NCI-H2107 treated with DMSO at 0.1 percent for 48 hours (cell line): Measurements from ENCODE around the gene LIPT2.

Experiments
- DNase-seq: peaks from one replicate; lab custom pipeline; 2025; ENCODE audit not compliant: unreplicated experiment; lab: John Stamatoyannopoulos, UW

LIPT2 gene

DNA sequence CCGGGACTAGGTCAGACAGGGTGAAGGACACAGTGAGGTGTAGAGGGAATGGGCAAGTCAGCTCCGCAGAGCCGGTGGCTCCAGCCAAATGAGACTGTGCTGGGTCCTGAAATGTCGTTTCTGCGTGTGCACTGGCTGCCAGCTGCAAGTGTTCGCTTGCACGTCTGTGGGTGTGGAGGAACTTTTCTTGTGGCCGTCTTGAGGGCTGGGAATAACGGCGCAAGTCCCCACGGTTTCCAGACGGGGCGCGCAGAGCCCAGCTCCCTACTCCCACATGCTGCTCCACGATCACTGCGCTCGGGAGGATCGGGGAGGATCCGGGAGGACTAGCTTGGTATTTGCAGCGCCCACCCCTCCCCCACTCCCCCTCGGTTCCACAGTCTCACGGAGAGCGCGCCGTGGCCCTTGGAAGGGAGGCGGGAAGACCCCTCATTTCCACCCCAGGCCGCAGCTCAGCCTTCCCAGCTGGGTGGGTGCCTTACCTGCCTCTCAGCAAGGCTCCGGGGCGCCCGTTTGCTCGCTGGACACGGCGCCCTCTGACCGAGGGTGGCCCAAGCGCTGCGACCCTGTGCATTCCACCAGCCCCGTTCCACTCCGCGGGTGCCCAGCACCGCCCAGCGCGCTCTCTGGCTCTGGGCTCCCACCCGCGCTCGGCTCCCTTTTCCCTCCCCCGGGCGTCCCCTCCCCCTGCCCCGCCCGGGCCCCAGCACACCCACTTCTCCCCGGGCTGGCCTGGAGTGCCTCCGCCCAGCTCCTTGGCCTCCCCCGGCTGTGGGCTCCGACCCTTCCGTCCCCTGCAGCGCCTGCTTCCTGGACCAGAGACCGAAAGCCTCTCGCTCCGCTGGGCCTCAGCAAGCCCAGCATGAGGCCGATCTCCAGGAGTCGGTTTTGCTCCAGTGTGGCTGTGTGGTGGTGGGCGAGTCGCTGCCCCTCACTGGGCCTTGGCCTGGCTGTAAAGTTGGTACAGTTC lies 26.3 kb downstream of the LIPT2 start, which contains the start of gene KCNE3:
KCNE3 (minus strand) TSS at position 634 of the 970 bp plus-strand sequence. CDS start 9,986 bp downstream, outside the sequence.
- no peak for DNase-seq

DNA sequence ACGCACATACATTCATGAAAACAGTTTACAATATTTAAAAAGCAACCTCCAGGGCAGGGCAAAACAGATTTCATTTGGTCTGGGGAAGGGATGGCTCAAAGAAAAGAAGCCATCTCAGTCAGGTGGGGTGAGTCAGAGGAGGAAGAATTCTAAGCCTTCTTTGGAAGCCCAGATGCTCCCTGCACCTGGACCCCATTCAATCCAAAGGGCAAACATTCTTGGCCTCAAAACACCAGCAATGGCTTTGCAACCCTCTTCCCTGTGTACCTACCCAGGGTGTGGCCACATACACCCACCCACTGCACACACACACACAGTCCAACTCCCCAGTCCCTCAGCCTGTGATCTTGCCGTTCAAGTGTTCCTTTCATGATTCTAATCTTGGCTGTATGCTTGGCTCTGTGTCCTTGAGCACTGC lies 28.2 kb downstream of the LIPT2 start:
- DNase-seq = no peak

DNA sequence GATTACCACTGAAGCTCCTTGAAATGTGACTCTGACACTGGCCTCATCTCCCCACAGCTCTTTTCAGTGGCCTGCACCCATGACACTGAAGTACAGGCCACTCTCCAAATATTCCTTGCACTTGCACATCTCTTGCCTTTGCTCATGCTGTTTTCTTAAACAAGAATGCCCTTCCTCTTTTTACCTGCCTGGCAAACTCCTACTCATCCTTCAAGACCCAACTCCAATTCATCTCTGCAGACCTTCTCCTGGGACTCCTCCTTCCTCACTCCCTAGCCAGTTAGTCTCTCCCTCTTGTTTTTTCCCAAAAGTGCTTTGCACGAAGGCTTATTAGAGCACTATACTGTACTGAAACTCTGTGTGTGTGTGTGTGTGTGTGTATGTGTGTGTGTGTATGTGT lies 28.8 kb downstream of the LIPT2 start:
- DNase-seq = no peak

DNA sequence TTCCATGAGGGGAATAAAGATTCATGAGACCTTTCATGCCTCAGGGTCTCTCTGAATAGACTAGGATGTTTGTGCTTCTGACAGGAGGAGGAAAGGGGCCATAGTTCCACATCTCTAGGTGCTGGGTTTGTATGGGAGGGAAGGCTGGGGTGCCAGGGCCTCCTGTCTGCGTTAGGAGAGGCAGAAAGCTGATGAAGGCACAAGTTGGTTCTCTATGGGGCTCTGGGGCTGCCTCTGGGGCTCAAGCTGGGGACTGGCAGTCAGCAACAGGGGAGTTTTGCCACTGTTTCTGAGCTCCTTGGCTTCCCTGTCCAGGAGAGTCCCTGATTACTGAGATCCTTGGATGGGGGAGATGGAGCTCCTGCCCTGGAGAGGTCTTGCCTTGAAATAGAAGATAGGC lies 30.3 kb downstream of the LIPT2 start:
- no peak for DNase-seq

DNA sequence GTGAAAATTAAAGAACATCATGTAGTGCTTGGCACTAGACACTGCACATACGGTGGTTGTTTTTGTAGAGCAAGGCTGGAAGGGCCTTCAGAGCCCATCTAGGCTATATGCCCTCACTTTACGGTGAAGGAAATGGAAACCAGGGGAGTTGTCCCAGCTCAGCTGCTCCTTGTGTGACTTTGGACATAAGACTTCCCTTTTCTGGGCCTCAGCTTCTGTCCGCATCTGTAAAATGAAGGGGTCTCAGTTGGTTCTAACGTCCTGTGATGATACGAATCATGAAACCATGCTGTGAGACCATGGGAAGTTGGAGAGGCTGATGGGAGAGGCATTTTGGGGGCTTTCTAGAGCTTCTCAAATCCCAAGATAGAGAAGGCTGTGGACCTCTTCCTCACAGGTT lies 30.9 kb downstream of the LIPT2 start:
- no peak for DNase-seq

DNA sequence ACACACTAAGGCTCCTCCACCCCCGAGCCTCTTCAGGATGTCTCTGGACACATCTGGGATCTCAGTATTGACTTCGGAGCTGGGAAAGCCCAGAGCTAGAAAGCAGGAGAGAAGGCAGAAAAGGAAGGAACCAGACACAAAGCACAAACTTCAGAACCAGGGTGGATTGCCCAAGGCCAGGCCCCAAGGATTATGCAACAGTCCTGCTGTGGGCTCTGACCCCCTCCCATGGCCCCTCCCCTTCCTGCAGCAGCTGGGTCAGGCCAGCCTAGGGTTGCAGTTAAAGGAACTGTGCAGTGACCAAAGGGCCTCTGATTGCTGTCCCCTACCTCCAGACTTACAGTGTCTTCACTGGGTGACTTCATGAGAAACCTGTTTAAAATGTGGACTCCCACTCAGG lies 31.5 kb downstream of the LIPT2 start:
- no peak for DNase-seq

DNA sequence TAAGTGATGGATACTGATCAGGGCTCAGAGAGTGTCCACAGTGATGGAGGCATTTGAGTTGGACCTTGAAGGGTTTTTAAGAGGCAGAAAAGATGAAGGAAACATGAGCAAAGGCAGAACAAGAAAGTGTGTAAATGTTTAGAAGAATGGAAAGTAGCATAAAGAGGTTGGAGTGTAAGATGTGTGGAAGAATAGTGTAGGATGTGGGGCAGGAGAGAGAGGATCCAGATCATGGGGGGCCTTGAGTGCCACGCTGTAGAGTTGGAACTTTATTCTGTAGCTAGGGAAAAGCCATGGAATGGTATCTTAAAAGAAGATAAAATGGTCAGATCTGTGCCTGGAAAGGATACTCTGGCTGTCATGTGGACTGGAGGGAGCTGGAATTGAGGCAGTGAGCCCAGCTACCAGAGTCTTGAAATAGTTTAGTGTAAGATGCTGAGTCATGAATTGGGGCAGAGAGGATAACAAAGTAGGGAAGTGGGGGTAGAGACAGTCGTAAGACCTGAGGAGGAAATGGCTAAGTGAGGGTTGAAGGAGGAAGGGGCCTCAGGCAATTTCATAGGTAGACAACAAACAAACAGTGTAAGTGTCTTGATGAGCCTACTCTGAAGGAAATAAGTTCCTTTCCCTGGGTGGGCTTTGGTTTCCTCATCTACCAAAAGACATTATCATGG lies 32.9 kb downstream of the LIPT2 start:
- DNase-seq = no peak

DNA sequence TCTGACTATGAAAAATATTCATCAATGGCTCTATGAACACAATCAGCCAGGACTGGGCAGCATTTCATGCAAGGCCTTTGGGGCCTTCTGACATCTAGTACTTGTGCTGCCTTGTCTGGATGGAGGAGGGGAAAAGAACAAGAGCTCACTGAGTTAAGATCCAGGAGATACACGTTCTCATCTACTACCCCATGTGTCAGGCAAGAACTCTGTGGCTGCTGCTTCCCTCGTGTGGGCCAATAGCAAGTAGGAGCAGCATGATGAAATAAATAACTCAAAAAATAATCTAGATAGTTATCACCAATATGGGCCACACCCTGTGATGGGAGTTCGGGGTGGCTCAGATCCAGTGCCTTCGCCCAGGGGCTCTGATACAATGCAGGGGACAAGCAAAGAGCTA lies 33.5 kb downstream of the LIPT2 start:
- DNase-seq = no peak

DNA sequence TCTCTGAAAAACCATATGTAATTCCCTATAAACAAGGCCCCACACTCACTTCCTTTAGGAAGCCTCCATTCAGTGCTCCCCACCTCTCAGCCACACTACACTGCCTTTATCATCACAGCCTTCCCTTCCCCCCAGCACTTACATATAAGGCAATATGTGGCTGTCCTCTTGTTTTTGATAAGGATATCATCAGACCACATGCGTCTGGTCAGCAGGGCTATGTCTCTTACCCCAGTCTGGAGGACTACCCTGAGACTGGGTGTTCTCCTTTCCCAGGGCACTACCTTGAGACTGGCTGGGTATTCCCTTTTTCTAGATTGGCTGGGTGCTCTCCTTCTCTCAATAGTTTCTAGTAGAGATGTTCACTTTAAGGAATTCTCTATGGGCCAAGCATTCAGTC lies 33.9 kb downstream of the LIPT2 start:
- no peak for DNase-seq

DNA sequence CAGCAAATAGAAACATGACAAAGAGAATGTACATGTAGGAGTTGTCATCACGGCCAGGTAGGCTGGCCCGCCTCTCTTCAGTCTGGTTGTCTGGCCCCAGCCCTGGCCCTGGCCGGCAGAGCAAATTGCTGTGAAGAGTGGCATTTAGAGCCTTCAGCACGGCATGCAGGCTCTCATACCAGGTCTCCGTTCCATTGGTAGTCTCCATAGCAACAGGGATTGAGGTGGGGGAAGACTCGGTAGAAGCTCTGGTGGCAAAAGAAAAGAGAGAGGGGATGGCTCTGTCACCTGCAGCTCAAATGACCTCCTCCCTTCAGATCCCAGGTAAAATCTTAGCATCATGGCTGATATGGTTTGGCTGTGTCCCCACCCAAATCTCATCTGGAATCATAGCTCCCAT lies 36.2 kb downstream of the LIPT2 start:
- DNase-seq = no peak

DNA sequence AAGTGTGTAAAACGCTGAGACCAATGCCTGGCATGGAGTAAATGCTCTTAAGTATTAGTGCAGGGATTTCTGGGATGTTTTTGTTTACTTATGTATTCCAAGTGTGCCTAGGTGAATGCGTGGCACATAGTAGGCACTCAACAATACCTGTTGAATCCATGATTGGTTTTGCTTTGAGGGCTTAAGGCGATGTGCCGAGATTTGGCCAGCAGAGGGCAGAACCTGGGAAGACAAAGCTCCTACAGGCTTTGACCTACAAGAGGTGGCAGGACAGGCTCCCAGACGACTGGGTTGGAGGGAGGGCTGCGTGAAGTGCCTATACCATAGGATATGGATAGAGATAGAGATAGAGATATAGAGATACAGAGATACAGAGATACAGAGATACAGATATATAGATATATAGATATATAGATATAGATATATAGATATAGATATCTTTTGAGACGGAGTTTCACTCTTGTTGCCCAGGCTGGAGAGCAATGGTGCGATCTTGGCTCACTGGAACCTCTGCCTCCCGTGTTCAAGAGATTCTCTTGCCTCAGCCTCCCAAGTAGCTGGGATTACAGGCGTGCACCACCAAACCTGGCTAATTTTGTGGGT lies 40.0 kb downstream of the LIPT2 start:
- DNase-seq = peak; percentile 43

DNA sequence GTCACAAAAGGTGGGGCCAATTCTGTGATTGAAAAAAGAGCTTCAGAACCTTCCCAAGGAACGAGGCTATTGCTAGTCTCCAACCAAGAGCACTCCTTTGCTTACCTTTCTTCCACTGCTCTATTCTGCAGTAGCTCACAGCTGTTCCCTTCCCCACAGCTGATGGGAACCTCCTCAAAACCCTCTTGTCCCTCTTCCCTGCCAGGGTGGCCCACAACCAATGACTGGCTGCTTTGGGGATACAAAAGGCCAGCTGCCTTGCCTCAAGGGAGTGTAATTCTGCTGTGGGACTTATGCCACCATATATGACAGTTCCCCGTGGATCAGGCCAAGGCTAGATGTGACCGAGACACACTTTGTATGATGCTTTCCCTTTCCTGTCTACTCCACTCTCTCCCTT lies 41.2 kb downstream of the LIPT2 start:
- DNase-seq = no peak

DNA sequence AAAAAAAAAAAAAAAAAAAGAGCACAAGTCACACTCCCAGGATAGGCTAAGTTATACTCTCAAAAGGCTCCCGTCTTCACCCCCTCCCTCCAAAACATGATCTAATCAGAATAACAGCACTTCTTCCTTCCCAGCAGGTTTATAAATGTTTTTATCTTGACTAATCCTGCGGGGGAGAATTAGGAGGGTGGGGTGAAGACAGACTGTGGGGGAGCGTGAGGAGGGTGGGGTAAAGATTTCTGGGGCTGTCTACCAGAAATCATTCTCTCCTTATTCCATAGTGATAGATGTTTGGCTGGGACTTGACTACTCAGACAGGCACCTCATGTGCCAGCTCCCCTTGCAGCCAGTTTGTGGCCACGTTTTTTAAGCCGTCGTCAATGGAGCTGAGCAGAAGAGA lies 43.2 kb downstream of the LIPT2 start:
- DNase-seq = no peak

DNA sequence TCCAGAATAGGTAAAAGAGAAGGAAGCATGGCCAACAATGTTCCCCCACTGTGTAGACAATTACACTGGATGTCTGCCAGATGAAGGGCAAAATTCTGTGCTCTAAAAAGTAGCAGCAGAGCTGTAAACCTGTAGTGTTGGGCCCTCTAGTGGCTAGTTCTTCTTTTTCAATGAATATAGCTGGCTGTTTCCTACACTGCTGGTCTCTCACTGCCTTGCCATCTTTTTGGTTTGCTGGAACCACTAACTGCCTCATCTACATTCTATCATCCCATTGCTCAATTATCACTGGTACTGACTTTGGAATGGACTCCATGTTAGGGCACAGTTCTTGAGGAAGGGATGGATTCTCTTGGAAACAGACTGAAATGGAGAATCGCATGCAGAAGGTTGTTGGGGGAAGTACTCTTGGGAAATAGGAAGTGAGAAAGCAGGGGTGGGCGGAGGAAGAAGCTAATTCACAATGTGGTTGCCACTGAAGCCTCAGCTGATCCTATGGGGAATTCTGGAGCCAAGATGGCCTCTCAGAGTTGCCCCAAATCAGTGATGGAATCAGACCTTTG lies 44.1 kb downstream of the LIPT2 start:
- DNase-seq = peak; percentile 92

DNA sequence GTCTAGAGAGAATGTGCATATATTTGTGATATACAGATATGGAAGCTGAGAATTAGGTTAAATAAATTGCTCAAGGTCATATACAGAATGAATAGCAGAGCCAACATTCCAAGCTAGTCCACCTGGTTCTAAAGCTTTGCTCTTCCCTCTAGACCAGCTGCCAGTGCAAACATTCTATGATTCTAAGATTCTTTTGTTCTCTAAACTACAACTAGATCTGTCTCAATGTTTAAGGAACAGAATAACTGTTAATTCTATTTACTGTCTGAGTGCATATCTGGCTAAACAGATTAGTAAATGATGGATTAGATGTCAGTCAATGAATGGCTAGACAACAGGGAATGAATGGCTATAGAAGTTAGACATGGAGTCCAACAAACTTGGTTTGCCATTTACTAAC lies 45.8 kb downstream of the LIPT2 start:
- DNase-seq = no peak

DNA sequence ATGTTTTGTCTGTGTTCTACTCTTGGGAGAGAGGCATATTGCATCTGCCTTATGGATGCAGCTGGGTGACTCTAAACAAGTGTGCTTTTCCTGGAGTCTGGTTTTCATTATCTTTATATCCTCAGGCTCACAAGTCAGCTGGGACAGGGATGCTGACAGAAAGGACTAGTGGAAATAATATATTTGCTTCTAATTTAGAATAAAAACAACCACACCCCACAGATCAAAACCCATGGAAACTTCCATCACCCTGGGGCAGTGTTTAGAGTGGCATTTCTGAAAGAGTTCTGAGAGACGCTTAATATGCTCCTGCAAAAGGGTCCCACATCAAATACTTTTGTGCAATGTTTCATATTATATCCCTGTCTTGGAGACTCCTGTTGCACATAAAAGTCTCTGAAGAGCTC lies 47.0 kb downstream of the LIPT2 start:
- no peak for DNase-seq

DNA sequence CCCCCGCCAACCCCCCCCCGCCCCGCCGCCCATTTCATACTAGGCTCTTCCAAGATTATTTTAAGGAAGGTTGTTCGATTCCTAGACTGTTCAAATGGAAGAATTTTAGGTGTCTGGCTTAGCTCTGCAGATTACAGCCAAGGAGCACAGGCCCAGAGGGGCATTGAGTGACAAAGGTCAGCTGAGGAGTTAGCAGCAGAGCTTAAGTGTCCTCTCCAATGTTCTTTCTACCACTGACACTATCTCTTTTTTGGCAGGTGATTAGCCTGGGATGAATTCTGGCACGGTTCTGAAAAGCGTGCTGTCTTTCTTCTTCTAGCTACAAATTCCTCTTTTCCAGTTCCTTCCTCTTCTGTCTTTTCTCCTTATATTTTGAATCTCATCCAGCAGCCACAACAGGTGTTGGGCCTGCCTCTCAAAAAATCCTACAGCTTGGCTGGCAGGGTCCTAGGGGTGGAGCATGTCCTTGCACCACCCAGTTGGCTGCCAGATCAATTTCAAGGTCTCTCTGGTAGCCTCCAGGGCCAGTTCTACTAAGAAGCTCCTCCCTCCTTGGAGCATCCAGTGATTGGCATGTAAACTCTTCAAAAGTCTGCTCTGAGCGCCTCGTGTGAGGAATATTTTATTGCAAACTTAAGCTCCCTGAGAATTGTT lies 49.2 kb downstream of the LIPT2 start:
- peak; percentile 68 for DNase-seq

DNA sequence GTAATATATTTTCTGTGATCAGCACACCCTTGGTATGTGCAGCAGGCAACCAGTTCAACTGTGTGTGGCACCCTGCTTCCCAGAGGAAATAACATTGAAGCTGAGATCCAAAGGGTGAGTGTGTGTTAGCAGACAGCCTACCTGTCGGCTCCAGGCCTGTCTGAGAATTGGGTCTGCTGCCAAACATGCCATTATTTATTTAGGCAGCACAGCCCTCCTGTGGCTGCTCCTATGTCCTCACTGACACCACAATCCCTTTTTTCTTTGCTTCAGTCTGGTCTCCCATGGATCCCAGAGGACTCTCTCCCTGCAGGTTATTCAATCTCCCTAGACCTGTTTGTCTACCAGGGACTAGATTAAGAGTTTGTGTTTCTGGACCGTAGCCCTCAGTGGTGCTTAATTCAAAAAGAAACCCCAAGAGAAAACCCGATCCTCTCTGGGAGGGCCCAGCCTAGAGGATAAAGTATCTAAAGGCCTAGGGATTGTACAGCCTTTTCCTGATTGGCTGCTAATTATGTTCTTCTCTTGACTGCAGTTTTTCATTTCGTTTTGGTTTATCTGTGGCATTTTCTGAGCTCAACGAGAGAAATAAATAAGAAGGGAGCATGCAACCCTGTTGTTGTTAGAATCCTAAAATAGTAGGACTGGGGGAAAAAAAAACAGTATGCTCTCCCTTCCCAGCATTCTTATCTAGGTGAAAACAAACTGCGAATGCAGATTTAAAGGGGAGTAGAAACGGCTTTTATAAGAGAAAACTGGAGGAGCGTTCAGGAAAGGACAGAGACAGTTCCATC lies 50.3 kb downstream of the LIPT2 start:
- DNase-seq = peak; percentile 98

DNA sequence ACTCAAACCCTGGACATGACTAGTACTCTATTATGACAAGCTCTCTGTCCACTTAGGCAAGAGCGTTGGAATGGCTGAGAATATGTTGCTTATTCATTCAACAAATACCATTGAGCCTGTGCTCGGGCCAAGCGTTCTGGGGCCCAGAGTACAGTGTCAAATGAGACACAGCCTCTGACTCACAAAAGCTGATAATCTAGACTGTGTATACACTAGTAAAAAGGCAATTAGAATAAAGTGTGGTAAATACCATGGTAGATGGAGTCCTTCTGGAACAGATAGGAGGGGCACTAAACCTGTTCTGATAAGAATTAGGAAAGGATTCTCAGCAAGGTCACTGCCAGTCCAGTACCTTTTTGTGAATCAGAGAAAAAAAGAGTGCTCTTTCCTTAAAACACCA lies 50.9 kb downstream of the LIPT2 start:
- DNase-seq = no peak
